IPS DF 6.9 (cell line): ENCODE results near the gene CDKL5.

Source experiments
- DNase-seq: peaks from one replicate; pipeline ENCODE4 v3.0.0-alpha.2; 2013; ENCODE audit warnings: low read depth, low spot score
- H3K27ac ChIP-seq: one replicate; pipeline ENCODE4 v1.5.1; 2013; ENCODE audit warnings: low read length, control low read depth
- H3K27me3 ChIP-seq: 2 replicates; pipeline ENCODE4 v1.6.1; 2013; ENCODE audit warnings: mild to moderate bottlenecking, low read length; ENCODE audit not compliant: control insufficient read depth, insufficient read depth
- H3K36me3 ChIP-seq: 2 replicates; pipeline ENCODE4 v1.6.1; 2013; ENCODE audit warnings: low read length; ENCODE audit not compliant: control insufficient read depth, insufficient read depth
- H3K4me1 ChIP-seq: 2 replicates; pipeline ENCODE4 v1.6.1; 2013; ENCODE audit warnings: low read length; ENCODE audit not compliant: control insufficient read depth, insufficient read depth
- H3K4me3 ChIP-seq: 2 replicates; pipeline ENCODE4 v1.5.1; 2013; ENCODE audit warnings: mild to moderate bottlenecking, low read length
- H3K9me3 ChIP-seq: 2 replicates; pipeline ENCODE4 v1.6.1; 2013; ENCODE audit warnings: low read length, inconsistent platforms; ENCODE audit not compliant: control insufficient read depth, insufficient read depth
- WGBS: extraction: QIAGEN DNeasy Blood & Tissue Kit; methylation state at CpG from one replicate; pipeline ENCODE4 v1.1.7; 2013; ENCODE audit warnings: mixed read lengths, missing lambda C conversion rate; ENCODE audit not compliant: insufficient read length, insufficient coverage; 5-methylcytosine and 5-hydroxymethylcytosine counted together

The CDKL5 gene

DNA sequence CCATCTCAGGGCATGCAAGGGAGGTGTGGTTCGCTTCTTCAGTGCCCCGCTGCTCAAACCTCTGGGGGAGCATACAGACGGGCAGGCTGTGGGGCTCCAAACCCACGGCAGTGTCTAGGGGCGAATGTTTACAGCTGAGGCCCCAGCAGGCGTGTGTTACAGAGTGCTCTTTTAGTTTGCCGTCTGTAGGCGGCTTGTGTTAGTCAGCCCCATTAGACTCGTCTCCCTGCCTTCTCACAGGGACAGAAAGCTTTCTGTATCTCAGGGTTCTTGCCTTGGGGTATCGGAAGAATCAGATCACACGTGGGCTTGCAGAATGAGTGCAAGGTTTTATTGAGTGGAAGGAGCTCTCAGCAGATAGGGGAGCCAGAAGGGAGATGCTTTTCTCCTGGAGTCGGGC lies 235.9 kb downstream of the CDKL5 start:
- Histone ChIP-seq H3K27ac (no peak overlapping the region), H3K27me3 (no peaks in the 10 kb centered on the region), H3K4me3 (no peak overlapping the region), H3K36me3 (no peaks in the 10 kb centered on the region), H3K9me3 (no peaks in the 10 kb centered on the region), H3K4me1 (no peaks in the 10 kb centered on the region)
- no peak for DNase-seq
- WGBS = no CpG with 5 or more reads among the region's 12 CpGs

DNA sequence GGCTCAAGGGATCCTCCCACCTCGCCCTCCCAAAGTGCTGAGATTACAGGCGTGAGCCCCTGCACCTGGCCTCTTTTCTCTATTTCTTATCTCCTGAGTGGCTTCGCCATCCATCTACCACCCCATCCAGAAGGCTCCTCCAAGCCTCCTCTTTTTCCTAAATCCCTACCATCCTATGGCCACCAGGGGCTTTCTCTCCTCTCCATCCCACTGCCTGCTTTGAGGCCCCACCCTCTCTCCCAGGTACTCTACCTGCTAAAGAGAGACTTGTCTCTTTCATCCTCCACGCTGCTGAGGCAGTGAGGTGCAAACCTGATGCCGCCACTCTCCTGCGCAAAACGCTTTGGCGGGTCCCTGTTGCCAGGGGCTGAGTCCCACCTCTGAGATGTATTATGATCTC lies 239.5 kb downstream of the CDKL5 start:
- DNase-seq = no peak
- H3K27ac ChIP-seq = no peak overlapping the region
- WGBS = no CpG with 5 or more reads among the region's 8 CpGs
- no peak overlapping the region for H3K4me3 ChIP-seq
- no peaks in the 10 kb centered on the region for H3K4me1 ChIP-seq
- no peaks in the 10 kb centered on the region for H3K36me3 ChIP-seq
- H3K27me3 ChIP-seq = no peaks in the 10 kb centered on the region
- H3K9me3 ChIP-seq = no peaks in the 10 kb centered on the region

DNA sequence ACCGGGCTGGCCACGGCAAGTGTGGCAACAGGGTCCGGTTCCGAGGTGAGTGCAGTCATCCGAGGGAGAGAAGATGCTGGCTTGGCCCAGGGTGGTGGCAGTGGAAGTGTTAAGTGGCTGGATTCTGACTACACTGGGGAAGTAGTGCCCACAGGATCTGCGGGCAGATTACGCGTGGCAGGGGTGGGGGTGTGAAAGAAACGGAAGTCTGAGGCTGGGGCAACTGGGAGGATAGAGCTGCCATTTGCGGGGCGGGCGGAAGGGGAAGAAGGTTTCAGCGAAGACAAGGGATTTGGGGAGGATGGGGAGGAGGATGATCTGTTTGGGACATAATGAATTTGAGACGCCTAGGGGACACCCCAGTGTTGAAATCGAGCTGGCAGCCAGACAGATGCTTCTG lies 241.2 kb downstream of the CDKL5 start:
- H3K27ac ChIP-seq = no peak overlapping the region
- WGBS = no CpG with 5 or more reads among the region's 15 CpGs
- no peak for DNase-seq
- H3K27me3 ChIP-seq = no peaks in the 10 kb centered on the region
- H3K9me3 ChIP-seq = no peaks in the 10 kb centered on the region
- no peaks in the 10 kb centered on the region for H3K36me3 ChIP-seq
- no peak overlapping the region for H3K4me3 ChIP-seq
- no peaks in the 10 kb centered on the region for H3K4me1 ChIP-seq

DNA sequence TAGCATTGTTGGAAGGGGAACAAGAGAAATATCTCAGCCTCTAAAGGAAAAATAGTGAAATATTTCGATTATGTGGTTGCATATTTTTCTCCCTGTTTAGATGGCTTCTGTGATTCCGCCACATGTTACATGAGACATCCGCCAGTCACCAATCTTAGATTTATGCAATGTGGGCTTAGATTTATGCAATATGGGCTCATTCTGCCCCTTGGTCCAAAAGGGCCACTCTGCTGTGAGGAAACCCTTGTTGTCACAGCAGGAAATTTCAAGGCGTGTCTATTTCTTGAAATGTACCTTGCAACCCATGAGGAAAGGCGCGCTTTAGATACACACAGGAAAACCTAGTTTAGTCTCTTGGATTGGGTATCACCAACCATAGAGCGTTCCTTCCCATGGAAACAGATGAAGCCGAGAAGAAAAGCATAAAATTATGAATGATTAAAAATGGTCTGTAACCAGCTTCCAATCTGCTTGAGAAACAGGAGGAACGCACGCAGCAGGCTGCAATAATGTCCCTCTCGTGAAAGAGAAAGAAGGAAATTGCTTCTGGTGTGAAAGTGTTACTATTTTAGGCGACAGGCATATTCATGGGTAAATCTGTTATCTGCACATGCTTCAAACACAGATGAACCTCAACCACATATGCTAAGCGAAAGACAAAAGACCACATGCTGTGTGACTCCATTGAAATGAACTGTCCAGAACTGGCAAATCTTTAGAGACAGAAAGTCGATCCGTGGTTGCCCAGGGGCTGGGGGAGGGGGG lies 242.8 kb downstream of the CDKL5 start:
- Histone ChIP-seq H3K9me3 (no peaks in the 10 kb centered on the region), H3K4me3 (no peak overlapping the region), H3K27ac (no peak overlapping the region), H3K4me1 (no peaks in the 10 kb centered on the region), H3K27me3 (no peaks in the 10 kb centered on the region), H3K36me3 (no peaks in the 10 kb centered on the region)
- DNase-seq = no peak
- WGBS = no CpG with 5 or more reads among the region's 15 CpGs

DNA sequence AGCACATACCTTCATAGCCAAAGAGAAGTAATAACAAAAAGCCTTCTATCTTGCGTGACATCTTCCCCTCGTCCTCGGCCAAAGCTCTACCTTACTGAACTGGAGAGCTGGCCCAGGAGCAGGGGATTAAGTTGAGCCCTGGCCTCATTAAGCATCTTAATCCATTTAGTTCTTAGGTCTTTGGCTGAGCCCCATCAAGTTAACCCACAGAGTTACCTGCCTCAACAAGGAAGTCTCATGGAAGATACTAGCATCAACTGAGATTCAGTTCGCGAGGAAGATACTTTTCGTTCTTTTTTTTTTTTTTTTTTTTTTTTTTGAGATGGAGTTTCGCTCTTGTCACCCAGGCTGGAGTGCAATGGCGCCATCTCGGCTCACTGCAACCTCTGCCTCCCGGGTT lies 246.6 kb downstream of the CDKL5 start, which contains the start of gene RS1:
Gene RS1, minus strand, starts transcription at position 101 of the 400 bp plus-strand sequence. Its CDS starts 40 bp downstream, at position 61.
- Histone ChIP-seq H3K4me3 (no peak within 1 kb of the TSS), H3K27me3 (no peaks in the 10 kb centered on the region), H3K9me3 (no peaks in the 10 kb centered on the region), H3K4me1 (no peaks in the 10 kb centered on the region), H3K36me3 (no peaks in the 10 kb centered on the region), H3K27ac (no peak within 1 kb of the TSS)
- no peak for DNase-seq
- WGBS = no CpG with 5 or more reads among the region's 10 CpGs

DNA sequence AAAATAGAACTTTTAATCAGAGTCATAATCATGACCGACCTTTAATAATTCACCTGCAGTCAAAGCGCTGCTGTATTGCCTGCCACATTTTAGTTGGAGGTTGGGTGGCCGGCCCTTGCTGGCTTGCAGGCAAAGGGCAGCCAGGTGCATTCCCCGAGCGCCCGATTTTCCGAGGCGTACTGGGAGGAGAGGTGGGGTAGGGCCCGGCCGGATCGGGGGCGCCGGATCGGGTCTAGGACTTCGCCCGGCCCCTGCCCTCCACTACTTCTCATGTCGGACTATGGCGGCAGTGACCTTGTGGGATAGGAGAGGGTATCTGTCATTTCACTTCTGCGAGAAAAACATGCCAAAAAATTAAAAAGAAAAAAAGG lies 249.0 kb downstream of the CDKL5 start:
- no CpG with 5 or more reads among the region's 19 CpGs for WGBS
- no peaks in the 10 kb centered on the region for H3K36me3 ChIP-seq
- no peaks in the 10 kb centered on the region for H3K4me1 ChIP-seq
- peak overlapping the region; percentile 46; the same call in 1 of the 2 replicates for H3K4me3 ChIP-seq
- no peaks in the 10 kb centered on the region for H3K9me3 ChIP-seq
- no peak for DNase-seq
- H3K27me3 ChIP-seq = no peaks in the 10 kb centered on the region
- H3K27ac ChIP-seq = no peak overlapping the region

DNA sequence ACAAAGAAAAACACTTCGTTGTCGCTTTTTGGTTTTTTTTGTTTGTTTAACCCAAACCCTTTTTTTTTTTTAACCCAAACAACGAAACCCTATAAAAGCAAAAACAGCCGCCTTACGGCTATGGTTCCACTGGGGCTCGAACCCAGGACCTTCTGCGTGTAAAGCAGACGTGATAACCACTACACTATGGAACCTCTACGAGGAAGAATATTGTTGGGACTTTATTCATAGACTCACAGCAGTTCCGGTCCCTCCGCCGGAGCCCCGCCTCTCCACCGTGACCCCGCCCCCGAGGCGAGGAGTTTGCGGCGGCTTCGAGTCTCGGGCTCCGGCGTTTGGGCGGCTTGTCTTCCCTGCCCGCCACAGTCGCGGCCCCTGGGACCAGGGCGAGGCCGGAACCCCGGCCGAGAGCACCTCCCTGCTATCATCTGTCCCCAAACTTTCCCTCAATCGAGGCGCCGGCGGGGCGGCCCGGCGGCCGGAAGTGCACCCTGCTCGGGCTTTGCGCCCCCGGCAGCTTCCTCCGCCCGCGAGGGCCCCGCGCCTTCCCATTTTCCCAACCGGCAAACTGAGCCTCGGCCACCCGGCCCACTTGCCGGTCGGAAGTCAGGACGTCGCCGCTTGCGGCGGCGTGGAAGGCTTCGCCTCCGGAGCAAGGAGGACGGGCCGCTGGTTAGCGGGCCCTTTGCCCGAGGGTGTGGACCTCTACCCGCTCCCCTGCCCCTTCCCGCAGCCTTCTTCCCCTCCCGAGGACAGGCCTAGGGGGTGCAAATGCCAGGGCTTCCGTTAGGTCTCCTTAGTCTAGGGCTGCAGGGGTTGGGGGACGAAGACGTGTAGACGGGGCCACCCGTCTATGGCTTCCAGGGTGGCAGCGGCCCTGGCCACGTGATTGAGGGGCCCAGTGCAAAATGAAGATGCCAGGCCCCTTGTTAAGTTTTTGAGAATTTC lies 249.7 kb downstream of the CDKL5 start:
- no peak for DNase-seq
- WGBS = no CpG with 5 or more reads among the region's 74 CpGs
- Histone ChIP-seq H3K4me1 (no peaks in the 10 kb centered on the region), H3K27me3 (no peaks in the 10 kb centered on the region), H3K36me3 (no peaks in the 10 kb centered on the region), H3K27ac (no peak overlapping the region), H3K9me3 (no peaks in the 10 kb centered on the region), H3K4me3 (peak overlapping the region; percentile 63; the same call in 1 of the 2 replicates)

- Histone ChIP-seq H3K27me3 (no peaks in the 10 kb centered on the region), H3K9me3 (no peaks in the 10 kb centered on the region), H3K4me1 (no peaks in the 10 kb centered on the region), H3K36me3 (no peaks in the 10 kb centered on the region), H3K27ac (no peak overlapping the region), H3K4me3 (no peak overlapping the region)
- no peak for DNase-seq
- WGBS = no CpG with 5 or more reads among the region's 10 CpGs
Measured at GRCh38 chrX:18676050-18676449, 250.6 kb downstream of the CDKL5 start.

DNA sequence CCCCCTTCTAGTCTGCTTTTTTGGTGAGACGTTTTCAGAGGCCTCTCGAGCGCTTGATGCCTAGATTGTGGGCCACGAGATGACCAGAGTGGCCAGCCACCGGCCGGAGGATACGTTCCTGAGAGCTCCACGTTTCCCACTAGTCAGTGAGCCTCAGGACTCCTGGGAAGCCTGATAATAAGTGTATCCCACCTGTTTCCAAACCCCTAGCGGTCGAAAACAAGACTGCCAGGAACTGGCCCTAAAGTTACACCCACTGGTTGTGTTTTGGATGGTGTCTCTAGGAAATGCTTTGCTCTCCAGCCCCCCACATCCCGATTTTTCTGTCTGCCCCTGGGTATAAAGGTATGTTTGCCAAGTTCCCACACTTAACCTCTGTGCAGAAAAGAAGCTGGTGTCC lies 251.1 kb downstream of the CDKL5 start:
- H3K36me3 ChIP-seq = no peaks in the 10 kb centered on the region
- no peaks in the 10 kb centered on the region for H3K9me3 ChIP-seq
- no peak overlapping the region for H3K27ac ChIP-seq
- DNase-seq = no peak
- H3K27me3 ChIP-seq = no peaks in the 10 kb centered on the region
- WGBS = no CpG with 5 or more reads among the region's 11 CpGs
- H3K4me1 ChIP-seq = no peaks in the 10 kb centered on the region
- H3K4me3 ChIP-seq = no peak overlapping the region

DNA sequence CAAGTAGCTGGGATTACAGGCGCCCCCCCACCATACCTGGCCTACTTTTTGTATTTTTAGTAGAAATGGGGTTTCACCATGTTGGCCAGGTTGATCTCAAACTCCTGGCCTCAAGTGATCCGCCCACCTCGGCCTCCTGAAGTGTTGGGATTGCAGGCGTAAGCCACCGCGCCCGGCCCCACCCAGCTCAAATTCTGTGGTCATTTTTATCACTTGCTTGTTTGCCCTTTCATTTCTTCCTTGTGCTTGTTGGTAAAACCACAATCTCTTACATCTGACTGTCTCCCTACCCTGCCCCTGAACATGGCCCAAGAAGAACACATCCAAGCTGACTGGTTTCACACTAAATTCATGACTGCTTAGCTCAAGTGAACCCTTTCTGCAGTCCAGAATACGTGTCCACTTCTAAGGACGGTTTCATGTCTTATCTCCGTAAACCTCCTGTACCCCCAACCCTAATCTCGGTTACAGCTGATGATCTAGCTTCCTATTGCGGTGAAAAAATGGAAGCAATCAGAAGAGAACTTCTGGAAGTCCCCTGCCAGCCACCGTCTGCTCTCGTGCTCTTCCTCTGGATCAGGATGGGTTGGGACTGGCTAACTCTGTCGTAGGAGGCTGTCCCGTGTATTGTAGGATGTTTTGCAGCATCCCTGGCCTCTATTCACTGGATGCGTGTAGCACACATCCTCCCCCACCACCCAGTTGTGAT lies 251.9 kb downstream of the CDKL5 start:
- Histone ChIP-seq H3K4me1 (no peaks in the 10 kb centered on the region), H3K27me3 (no peaks in the 10 kb centered on the region), H3K4me3 (no peak overlapping the region), H3K9me3 (no peaks in the 10 kb centered on the region), H3K36me3 (no peaks in the 10 kb centered on the region), H3K27ac (no peak overlapping the region)
- no peak for DNase-seq
- no CpG with 5 or more reads among the region's 17 CpGs for WGBS
